ENCODE data around the gene L3MBTL3.

L3MBTL3 gene

DNA sequence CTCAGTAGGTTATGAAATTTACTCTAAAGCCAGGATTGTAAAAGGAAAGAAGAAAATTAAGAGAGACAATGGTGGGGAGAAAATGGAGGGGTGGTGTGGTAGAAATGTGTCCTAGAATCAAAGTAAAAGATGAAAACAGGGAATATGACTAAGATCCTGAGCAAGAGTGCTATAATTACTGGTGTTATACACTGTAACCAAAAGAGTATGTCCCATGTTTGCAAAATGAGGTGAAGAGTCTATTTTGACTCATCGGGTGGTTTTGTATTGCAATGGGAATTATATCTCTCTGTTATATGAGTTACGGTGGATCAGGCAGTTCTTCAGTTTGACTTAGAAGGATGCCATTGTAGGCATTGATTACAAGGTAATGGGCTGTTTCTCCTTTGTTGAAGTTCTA is 8.5 kb downstream of the L3MBTL3 start:
- Histone ChIP-seq H3K27ac (ENCODE audit: low read depth, low read length) (no peak overlapping the region), H3K9me3 (ENCODE audit: control insufficient read depth in 1 of 2, low read length in 2 of 2) (no peaks in the 10 kb centered on the region), H3K9ac (ENCODE audit: low read depth in 1 of 2, low read length in 2 of 2) (no peak overlapping the region), H3K4me1 (ENCODE audit: control insufficient read depth in 1 of 2, insufficient read depth in 2 of 2, low read length in 2 of 2) (no peaks in the 10 kb centered on the region), H3K27me3 (ENCODE audit: control insufficient read depth in 1 of 2, insufficient read depth in 2 of 2, low read length in 2 of 2) (no peaks in the 10 kb centered on the region), H3K4me3 (ENCODE audit: low read depth in 1 of 2, low read length in 2 of 2) (no peak overlapping the region), H3K36me3 (ENCODE audit: control insufficient read depth in 1 of 2, insufficient read depth in 2 of 2, low read length in 2 of 2) (no peaks in the 10 kb centered on the region)

DNA sequence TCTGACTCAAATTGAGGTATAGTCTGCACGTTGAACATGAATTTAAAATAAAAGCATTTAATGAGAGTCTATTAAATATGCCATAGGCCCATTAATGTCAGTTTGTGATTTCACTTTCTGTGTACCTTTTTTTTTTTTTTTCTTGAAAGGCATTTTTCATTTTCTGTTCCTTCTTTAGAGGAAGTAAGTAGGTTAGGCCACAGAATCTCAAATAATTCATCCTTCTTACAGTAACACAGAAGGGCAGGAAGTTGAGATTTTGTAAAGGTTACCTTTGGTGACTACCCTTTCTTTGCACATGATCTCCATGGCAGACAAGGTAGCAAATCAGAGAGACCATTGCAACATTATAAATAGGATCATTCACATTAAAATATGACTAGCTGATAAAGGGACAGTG is 9.6 kb downstream of the L3MBTL3 start:
- Histone ChIP-seq H3K27me3 (ENCODE audit: control insufficient read depth in 1 of 2, insufficient read depth in 2 of 2, low read length in 2 of 2) (no peaks in the 10 kb centered on the region), H3K4me1 (ENCODE audit: control insufficient read depth in 1 of 2, insufficient read depth in 2 of 2, low read length in 2 of 2) (no peaks in the 10 kb centered on the region), H3K9ac (ENCODE audit: low read depth in 1 of 2, low read length in 2 of 2) (no peak overlapping the region), H3K27ac (ENCODE audit: low read depth, low read length) (no peak overlapping the region), H3K4me3 (ENCODE audit: low read depth in 1 of 2, low read length in 2 of 2) (no peak overlapping the region), H3K36me3 (ENCODE audit: control insufficient read depth in 1 of 2, insufficient read depth in 2 of 2, low read length in 2 of 2) (no peaks in the 10 kb centered on the region), H3K9me3 (ENCODE audit: control insufficient read depth in 1 of 2, low read length in 2 of 2) (no peaks in the 10 kb centered on the region)

DNA sequence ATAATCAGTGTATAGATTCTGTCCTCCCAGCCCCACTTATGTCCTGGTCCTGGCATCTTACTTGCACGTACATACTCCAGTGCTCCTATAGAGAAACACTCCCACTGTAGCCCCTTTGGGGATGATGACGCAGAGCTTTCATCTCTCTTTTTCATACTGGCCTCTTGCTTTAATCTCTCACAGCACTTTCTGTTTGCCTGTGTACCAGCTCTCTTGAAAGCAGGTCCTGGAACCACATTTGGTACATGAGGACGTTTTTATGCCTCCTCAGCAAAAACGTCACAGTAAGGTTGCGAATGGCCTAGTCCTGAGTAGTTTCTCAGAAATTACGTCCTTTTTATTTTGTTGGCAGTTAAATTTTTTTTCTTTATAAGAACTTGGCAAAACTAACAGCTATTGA is 10.8 kb downstream of the L3MBTL3 start:
- Histone ChIP-seq H3K9ac (ENCODE audit: low read depth in 1 of 2, low read length in 2 of 2) (no peak overlapping the region), H3K36me3 (ENCODE audit: control insufficient read depth in 1 of 2, insufficient read depth in 2 of 2, low read length in 2 of 2) (no peaks in the 10 kb centered on the region), H3K4me1 (ENCODE audit: control insufficient read depth in 1 of 2, insufficient read depth in 2 of 2, low read length in 2 of 2) (peaks cover 0 to 4% of the 10 kb centered on the region in 2 donors), H3K27ac (ENCODE audit: low read depth, low read length) (no peak overlapping the region), H3K27me3 (ENCODE audit: control insufficient read depth in 1 of 2, insufficient read depth in 2 of 2, low read length in 2 of 2) (no peaks in the 10 kb centered on the region), H3K4me3 (ENCODE audit: low read depth in 1 of 2, low read length in 2 of 2) (no peak overlapping the region), H3K9me3 (ENCODE audit: control insufficient read depth in 1 of 2, low read length in 2 of 2) (no peaks in the 10 kb centered on the region)

- Histone ChIP-seq H3K27me3 (ENCODE audit: control insufficient read depth in 1 of 2, insufficient read depth in 2 of 2, low read length in 2 of 2) (no peaks in the 10 kb centered on the region), H3K4me3 (ENCODE audit: low read depth in 1 of 2, low read length in 2 of 2) (no peak overlapping the region), H3K4me1 (ENCODE audit: control insufficient read depth in 1 of 2, insufficient read depth in 2 of 2, low read length in 2 of 2) (peaks cover 0 to 6% of the 10 kb centered on the region in 2 donors), H3K9ac (ENCODE audit: low read depth in 1 of 2, low read length in 2 of 2) (no peak overlapping the region), H3K9me3 (ENCODE audit: control insufficient read depth in 1 of 2, low read length in 2 of 2) (no peaks in the 10 kb centered on the region), H3K27ac (ENCODE audit: low read depth, low read length) (no peak overlapping the region), H3K36me3 (ENCODE audit: control insufficient read depth in 1 of 2, insufficient read depth in 2 of 2, low read length in 2 of 2) (no peaks in the 10 kb centered on the region)
Observed at GRCh38 chr6:130032758-130033340, 14.5 kb downstream of the L3MBTL3 start.

- H3K4me1 ChIP-seq (ENCODE audit: control insufficient read depth in 1 of 2, insufficient read depth in 2 of 2, low read length in 2 of 2), result peaks cover 0 to 6% of the 10 kb centered on the region in 2 donors
- no peak overlapping the region for H3K4me3 ChIP-seq (ENCODE audit: low read depth in 1 of 2, low read length in 2 of 2)
- no peaks in the 10 kb centered on the region for H3K9me3 ChIP-seq (ENCODE audit: control insufficient read depth in 1 of 2, low read length in 2 of 2)
- no peaks in the 10 kb centered on the region for H3K27me3 ChIP-seq (ENCODE audit: control insufficient read depth in 1 of 2, insufficient read depth in 2 of 2, low read length in 2 of 2)
- H3K9ac ChIP-seq (ENCODE audit: low read depth in 1 of 2, low read length in 2 of 2), result no peak overlapping the region
- no peaks in the 10 kb centered on the region for H3K36me3 ChIP-seq (ENCODE audit: control insufficient read depth in 1 of 2, insufficient read depth in 2 of 2, low read length in 2 of 2)
- H3K27ac ChIP-seq (ENCODE audit: low read depth, low read length), result no peak overlapping the region
Observed at GRCh38 chr6:130033949-130034348, 15.6 kb downstream of the L3MBTL3 start.

- Histone ChIP-seq H3K9me3 (ENCODE audit: control insufficient read depth in 1 of 2, low read length in 2 of 2) (no peaks in the 10 kb centered on the region), H3K27me3 (ENCODE audit: control insufficient read depth in 1 of 2, insufficient read depth in 2 of 2, low read length in 2 of 2) (no peaks in the 10 kb centered on the region), H3K36me3 (ENCODE audit: control insufficient read depth in 1 of 2, insufficient read depth in 2 of 2, low read length in 2 of 2) (no peaks in the 10 kb centered on the region), H3K4me1 (ENCODE audit: control insufficient read depth in 1 of 2, insufficient read depth in 2 of 2, low read length in 2 of 2) (peaks cover 0 to 6% of the 10 kb centered on the region in 2 donors), H3K27ac (ENCODE audit: low read depth, low read length) (no peak overlapping the region), H3K9ac (ENCODE audit: low read depth in 1 of 2, low read length in 2 of 2) (no peak overlapping the region), H3K4me3 (ENCODE audit: low read depth in 1 of 2, low read length in 2 of 2) (no peak overlapping the region)
Observed at GRCh38 chr6:130034378-130035146, 16.2 kb downstream of the L3MBTL3 start.

GRCh38 chr6:130035211-130035610 is 16.8 kb downstream of the L3MBTL3 start:
- H3K27ac ChIP-seq (ENCODE audit: low read depth, low read length), result no peak overlapping the region
- no peaks in the 10 kb centered on the region for H3K9me3 ChIP-seq (ENCODE audit: control insufficient read depth in 1 of 2, low read length in 2 of 2)
- no peak overlapping the region for H3K9ac ChIP-seq (ENCODE audit: low read depth in 1 of 2, low read length in 2 of 2)
- H3K36me3 ChIP-seq (ENCODE audit: control insufficient read depth in 1 of 2, insufficient read depth in 2 of 2, low read length in 2 of 2), result no peaks in the 10 kb centered on the region
- peaks cover 0 to 6% of the 10 kb centered on the region in 2 donors for H3K4me1 ChIP-seq (ENCODE audit: control insufficient read depth in 1 of 2, insufficient read depth in 2 of 2, low read length in 2 of 2)
- H3K4me3 ChIP-seq (ENCODE audit: low read depth in 1 of 2, low read length in 2 of 2), result no peak overlapping the region
- no peaks in the 10 kb centered on the region for H3K27me3 ChIP-seq (ENCODE audit: control insufficient read depth in 1 of 2, insufficient read depth in 2 of 2, low read length in 2 of 2)

- Histone ChIP-seq H3K27me3 (ENCODE audit: control insufficient read depth in 1 of 2, insufficient read depth in 2 of 2, low read length in 2 of 2) (no peaks in the 10 kb centered on the region), H3K27ac (ENCODE audit: low read depth, low read length) (no peak overlapping the region), H3K36me3 (ENCODE audit: control insufficient read depth in 1 of 2, insufficient read depth in 2 of 2, low read length in 2 of 2) (no peaks in the 10 kb centered on the region), H3K9me3 (ENCODE audit: control insufficient read depth in 1 of 2, low read length in 2 of 2) (no peaks in the 10 kb centered on the region), H3K4me1 (ENCODE audit: control insufficient read depth in 1 of 2, insufficient read depth in 2 of 2, low read length in 2 of 2) (peaks cover 0 to 6% of the 10 kb centered on the region in 2 donors), H3K4me3 (ENCODE audit: low read depth in 1 of 2, low read length in 2 of 2) (no peak overlapping the region), H3K9ac (ENCODE audit: low read depth in 1 of 2, low read length in 2 of 2) (no peak overlapping the region)
Observed at GRCh38 chr6:130037207-130037811, 18.9 kb downstream of the L3MBTL3 start.

DNA sequence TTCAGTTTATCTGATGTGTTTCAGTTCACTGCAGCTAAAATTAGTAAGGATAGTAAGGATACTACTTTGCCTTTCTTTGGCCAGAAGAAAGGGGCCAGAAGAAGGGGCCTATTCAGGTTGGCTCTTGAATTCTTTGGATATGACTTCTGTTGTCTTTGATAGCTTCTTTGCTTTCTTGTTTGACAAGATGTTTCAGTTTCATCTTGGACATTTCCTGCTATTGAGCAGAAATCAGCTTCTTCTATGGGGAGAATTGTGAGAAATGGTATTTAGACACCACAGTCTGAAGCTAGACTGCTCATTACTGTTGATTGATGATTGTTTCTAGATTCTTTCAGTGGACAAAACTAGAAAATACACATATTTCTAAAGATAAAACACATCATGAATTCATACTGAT is 23.2 kb downstream of the L3MBTL3 start:
- H3K4me1 ChIP-seq (ENCODE audit: control insufficient read depth in 1 of 2, insufficient read depth in 2 of 2, low read length in 2 of 2), result no peaks in the 10 kb centered on the region
- H3K27ac ChIP-seq (ENCODE audit: low read depth, low read length), result no peak overlapping the region
- no peaks in the 10 kb centered on the region for H3K9me3 ChIP-seq (ENCODE audit: control insufficient read depth in 1 of 2, low read length in 2 of 2)
- no peak overlapping the region for H3K4me3 ChIP-seq (ENCODE audit: low read depth in 1 of 2, low read length in 2 of 2)
- H3K9ac ChIP-seq (ENCODE audit: low read depth in 1 of 2, low read length in 2 of 2), result no peak overlapping the region
- no peaks in the 10 kb centered on the region for H3K27me3 ChIP-seq (ENCODE audit: control insufficient read depth in 1 of 2, insufficient read depth in 2 of 2, low read length in 2 of 2)
- no peaks in the 10 kb centered on the region for H3K36me3 ChIP-seq (ENCODE audit: control insufficient read depth in 1 of 2, insufficient read depth in 2 of 2, low read length in 2 of 2)

DNA sequence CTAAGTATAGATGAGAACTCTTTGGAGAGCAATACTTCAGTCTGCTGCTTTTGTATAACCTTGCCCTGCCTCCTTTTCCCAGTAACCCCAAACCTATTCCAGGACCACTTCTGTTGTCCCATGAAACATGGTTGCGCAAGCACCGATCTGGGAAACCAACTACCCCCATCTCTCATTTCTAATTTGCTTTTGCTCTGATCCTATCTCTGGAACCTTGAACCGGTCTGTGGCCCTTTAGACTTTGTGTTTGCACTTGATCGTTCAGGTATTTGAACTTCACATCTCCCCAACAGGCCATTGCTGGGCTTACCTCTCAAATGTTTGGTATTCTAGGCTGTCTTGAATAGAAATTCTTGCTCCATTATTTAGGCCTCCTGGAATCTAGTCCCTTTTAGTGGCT is 25.0 kb downstream of the L3MBTL3 start:
- H3K9me3 ChIP-seq (ENCODE audit: control insufficient read depth in 1 of 2, low read length in 2 of 2), result no peaks in the 10 kb centered on the region
- H3K27me3 ChIP-seq (ENCODE audit: control insufficient read depth in 1 of 2, insufficient read depth in 2 of 2, low read length in 2 of 2), result no peaks in the 10 kb centered on the region
- no peak overlapping the region for H3K4me3 ChIP-seq (ENCODE audit: low read depth in 1 of 2, low read length in 2 of 2)
- no peak overlapping the region for H3K27ac ChIP-seq (ENCODE audit: low read depth, low read length)
- no peaks in the 10 kb centered on the region for H3K36me3 ChIP-seq (ENCODE audit: control insufficient read depth in 1 of 2, insufficient read depth in 2 of 2, low read length in 2 of 2)
- no peaks in the 10 kb centered on the region for H3K4me1 ChIP-seq (ENCODE audit: control insufficient read depth in 1 of 2, insufficient read depth in 2 of 2, low read length in 2 of 2)
- no peak overlapping the region for H3K9ac ChIP-seq (ENCODE audit: low read depth in 1 of 2, low read length in 2 of 2)
